GM23248 (cell line): ENCODE data around the gene PRDM1.

Experiments used
- EZH2 ChIP-seq: fragments of 200-600 bp; sonication (generic); IDR thresholded peaks from 2 replicates; pipeline ENCODE4 v1.6.1; 2018; ENCODE audit warnings: antibody characterized with exemption, mild to moderate bottlenecking; ENCODE audit not compliant: insufficient read depth, poor library complexity, severe bottlenecking
- EZH2phosphoT487 ChIP-seq: fragments of 200-600 bp; sonication (generic); IDR thresholded peaks from 2 replicates; pipeline ENCODE4 v1.6.1; 2018; ENCODE audit warnings: antibody characterized with exemption, moderate library complexity, mild to moderate bottlenecking, low read depth; ENCODE audit not compliant: insufficient read depth

DNA sequence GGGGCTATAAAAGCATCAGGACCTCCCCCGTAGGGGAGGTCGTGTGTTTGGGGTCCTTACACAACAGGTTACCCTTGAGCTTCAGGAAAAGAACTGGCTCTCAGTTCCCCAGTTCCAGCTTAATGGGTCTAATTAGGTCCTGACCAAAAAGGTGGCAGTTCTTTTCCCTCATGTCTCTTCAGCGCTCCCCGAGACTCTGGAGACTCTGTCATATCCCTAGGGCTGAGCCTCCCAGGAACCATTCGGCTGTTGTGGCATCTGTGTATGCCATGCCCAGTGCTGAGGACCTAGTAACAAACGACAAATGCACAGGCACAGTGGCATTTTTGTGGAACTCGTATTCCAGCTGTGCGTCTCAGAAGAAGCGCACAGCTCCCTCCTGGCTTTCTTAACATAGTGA, 14.6 kb downstream of the PRDM1 start:
- TF ChIP-seq EZH2 (no peak), EZH2phosphoT487 (no peak)
